Stimulated activated CD8-positive, alpha-beta memory T cell treated with anti-CD3 and anti-CD28 coated beads, Interleukin-15, amount 100 ng/mL, for 24 hours (primary cell): ENCODE measurements around the gene TXNL4A.
"Not testable (repeated sequence)": the region's sequence is repeated elsewhere in the genome, so short reads cannot be mapped to it uniquely, and the experiment has no call there.

Experiments used
- DNase-seq: peaks from one replicate; pipeline ENCODE4 v3.0.0-alpha.2; 2020; ENCODE audit warnings: low read depth

The TXNL4A gene

DNA sequence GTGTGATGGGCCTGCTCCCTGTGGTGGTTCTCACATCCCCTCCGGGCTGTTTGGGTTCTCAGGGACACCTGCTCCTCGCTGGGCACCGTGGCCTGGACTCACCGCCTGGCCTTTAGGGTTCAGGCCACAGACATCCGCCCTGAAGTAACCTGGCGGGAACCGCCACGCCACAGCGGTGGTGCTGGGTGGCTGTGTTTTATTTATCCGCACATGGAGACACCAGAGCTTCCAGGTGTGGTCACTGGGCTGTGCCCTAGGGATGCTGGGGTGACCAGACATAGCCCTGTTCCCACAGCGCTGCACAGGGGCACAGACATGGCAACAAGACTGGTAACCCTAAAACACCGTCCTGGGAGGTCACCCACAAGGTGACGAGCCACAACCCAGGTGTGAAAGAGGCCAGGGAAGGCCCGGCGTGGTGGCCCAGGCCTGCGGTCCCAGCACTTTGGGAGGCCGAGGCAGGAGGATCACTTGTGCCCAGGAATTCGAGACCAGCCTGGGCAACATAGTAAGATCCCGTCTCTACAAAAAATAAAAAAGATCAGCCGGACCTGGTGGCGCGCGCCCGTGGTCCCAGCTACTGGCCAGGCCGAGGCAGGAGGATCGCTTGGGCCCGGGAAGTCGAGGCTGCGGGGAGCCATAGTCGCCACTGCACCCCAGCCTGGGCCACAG is 24.6 kb downstream of the TXNL4A start:
- DNase-seq = no peak

- DNase-seq = no peak
These were observed 25.3 kb downstream of the TXNL4A start for GRCh38 chr18:79962835-79963657.

GRCh38 chr18:79962311-79962710 is 26.1 kb downstream of the TXNL4A start:
- DNase-seq = no peak

DNA sequence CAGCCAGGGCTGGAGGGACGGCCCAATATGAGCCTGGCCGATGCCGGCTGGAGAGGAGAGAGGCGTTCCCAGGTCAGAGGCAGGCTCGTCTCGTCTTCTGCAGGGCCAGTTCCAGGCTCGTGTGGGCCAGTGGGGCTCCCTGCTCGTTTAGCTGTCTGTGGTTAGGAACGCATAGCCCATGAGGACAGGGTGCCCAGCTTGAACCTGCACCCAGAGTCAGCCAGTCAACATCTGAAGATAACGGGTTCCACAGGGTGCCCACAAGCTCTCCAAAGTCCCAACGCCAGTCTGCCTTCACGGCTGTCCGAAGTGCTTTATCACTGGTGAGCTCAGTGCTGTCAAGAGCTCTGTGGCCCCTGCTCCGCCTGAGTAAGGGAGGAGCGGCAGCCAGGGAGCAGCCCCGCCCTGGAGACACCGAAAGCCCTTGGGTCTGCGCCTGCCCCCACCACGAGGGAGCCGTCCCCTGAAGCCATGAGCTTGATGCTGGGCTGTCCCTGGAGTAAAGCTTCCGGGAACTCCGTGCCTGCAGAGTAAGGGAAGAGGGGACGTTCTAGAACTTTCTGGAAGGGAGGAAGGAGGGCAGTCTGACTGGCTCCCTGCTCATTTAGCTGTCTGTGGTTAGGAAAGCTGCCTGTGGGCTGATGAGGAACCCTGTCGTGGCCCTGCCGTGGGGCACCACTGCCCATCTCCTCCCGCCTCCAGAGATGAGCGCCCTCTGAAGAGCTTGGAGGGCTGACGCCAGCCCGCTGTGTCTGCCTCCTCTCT is 26.7 kb downstream of the TXNL4A start:
- no peak for DNase-seq

DNA sequence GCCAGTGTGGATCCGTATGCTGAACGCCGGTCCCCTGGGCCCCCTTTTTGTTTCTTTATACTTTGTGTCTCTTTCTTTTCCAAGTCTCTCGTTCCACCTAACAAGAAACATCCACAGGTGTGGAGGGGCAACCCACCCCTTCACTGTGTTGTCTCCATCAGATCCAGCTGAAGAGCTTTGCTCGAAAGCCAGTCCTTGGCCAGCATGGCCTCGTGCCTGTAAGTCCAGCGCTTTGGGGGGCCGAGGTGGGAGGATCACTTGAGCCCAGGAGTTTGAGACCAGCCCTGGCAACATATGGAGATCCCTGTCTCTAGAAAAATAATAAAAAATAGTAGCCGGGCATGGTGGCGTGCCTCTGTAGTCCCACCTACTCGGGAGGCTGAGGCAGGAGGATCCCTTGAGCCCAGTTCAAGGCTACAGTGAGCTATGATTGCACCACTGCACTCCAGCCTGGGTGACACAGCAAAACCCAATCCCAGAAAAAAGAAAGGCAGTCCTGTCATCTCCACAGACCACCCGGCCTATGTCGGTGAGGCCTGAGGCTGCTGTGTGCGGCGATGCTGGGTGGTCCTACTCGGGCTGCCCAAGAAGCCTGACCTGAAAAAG is 27.3 kb downstream of the TXNL4A start:
- DNase-seq = no peak

DNA sequence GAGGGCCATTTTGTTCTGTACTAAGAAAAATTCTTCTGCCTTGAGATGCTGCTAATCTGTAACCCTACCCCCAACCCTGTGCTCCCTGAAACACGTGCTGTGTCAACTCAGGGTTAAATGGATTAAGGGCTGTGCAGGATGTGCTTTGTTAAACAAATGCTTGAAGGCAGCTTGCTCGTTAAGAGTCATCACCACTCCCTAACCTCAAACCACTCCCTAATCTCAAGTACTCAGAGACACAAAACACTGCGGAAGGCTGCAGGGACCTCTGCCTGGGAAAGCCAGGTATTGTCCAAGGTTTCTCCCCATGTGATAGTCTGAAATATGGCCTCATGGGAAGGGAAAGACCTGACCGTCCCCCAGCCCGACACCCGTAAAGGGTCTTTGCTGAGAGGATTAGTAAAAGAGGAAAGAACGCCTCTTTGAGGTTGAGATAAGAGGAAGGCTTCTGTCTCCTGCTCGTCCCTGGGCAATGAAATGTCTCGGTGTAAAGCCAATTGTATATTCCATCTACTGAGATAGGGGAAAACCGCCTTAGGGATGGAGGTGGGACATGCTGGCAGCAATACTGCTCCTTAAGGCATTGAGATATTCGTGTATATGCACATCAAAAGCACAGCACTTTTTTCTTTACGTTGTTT is 28.1 kb downstream of the TXNL4A start:
- not testable (repeated sequence) for DNase-seq

DNA sequence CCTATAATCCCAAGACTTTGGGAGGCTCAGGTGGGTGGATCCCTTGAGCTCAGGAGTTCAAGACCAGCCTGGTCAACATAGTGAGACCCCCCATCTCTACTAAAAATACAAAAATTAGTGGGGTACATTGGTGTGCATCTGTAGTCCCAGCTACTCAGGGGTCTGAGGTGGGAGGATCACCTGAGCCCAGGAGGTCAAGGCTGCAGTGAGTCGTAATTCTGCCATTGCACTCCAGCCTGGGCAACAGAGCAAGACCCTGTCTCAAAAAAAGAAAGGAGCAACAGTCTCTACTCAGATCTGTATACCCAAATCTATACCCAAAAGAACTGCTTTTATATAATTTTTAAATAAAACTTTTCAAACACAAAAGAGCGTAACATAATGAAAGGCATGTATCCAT is 29.4 kb downstream of the TXNL4A start:
- no peak for DNase-seq

DNA sequence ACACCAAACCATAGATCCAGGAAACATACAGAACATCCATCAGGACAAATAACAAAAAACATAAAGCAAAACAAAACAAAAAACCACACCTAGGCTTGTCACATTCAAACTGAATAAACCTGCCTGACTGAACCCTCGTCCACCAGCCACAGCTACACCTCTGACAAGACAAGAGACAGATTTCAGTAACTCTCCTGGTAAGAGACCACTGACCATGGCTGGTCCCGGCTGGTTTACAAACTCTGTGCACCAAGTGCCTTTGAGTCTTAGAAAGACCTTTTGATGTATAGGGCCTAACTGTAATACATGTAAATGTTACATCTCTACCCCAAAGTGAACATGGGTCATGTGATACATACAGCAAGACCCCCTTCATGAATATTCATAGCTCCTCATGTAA is 32.1 kb downstream of the TXNL4A start:
- DNase-seq = no peak

DNA sequence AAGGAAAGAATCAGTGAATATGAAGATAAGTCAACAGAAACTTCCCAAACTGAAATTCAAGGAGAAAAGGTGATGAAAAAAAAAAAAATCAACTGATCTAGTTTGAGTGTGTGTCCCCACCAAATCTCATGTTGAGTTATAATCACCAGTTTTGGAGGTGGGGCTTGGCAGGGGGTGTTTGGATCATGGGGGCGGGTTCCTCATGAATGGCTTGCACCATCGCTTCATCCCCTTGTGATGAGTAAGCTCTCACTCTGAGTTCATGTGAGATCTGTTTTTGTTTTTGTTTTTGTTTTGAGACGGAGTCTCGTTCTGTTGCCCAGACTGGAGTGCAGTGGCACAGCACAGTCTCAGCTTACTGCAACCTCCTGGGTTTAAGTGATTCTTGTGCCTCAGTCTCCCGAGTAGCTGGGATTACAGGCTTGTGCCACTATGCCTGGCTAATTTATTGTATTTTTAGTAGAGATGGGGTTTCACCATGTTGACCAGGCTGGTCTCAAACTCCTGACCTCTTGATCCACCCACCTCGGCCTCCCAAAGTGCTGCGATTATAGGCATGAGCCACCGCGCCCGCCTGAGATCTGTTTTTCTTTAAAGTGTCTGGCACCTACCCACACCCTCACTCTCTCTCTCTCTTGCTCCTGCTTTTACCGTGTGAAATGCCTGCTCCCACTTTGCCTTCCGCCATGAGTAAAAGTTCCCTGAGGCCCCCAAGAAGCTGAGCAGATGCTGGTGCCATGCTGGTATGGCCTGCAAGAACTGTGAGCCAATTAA is 32.9 kb downstream of the TXNL4A start:
- no peak for DNase-seq

- DNase-seq = no peak
These were observed 33.6 kb downstream of the TXNL4A start for GRCh38 chr18:79954791-79955190.

DNA sequence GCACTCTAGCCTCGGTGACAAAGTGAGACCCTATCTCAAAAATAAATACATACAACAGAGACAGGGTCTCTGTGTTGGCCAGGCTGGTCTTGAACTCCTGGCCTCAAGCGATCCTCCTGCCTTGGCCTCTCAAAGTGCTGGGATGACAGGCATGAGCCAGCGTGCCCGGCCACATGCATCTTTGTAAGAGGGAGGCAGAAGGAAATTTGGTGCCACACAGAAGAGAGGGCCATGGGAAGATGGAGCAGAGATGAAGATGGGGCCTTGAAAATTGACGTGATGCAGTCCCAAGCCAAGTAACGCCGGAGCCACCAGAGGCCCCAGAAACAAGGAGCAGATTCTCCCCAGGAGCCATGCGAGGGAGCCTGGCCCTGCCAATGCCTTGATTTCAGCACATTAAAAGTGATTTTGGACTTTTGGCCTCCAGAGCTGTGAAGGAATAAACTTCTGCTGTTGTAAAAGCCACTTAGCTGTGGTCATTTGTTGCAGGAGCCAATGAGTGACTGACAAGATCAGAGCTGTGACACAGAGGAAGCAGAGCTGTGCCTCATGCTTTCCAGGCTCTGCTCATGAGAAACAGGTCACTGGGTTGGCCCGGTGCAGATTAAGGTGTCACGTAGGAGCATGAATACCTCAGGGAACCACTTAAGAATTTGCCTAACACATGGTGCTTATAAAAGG is 34.3 kb downstream of the TXNL4A start:
- DNase-seq = no peak

- DNase-seq = no peak
These were observed 35.3 kb downstream of the TXNL4A start for GRCh38 chr18:79952996-79953559.

DNA sequence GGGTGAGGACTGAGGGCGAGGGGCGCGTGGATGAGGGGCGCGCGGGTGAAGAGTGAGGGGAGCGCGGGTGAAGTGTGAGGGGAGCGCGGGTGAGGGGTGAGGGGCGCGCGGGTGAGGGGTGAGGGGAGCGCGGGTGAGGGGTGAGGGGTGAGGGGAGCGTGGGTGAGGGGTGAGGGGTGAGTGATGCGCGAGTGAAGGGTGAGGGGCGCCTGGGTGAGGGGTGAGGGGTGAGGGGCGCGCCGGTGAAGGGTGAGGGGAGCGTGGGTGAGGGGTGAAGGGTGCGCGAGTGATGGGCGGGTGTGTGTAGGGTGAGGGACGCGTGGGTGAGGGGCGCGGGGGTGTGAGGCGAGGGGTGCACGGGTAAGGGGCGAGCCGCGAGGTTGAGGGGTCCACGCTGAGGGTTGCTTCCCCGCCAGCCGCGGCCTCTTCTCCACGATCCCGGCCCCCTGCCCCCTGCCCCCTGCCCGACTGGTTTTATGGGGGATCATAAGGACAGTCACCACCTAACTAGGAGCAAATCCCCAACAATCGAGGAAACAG is 35.8 kb downstream of the TXNL4A start:
- DNase-seq = no peak

GRCh38 chr18:79951545-79952455 is 36.6 kb downstream of the TXNL4A start, which contains the start of gene SLC66A2:
Gene SLC66A2, minus strand, starts transcription at chr18:79951653. Its CDS starts 727 bp downstream, at chr18:79950926.
- peak; percentile 98 for DNase-seq

DNA sequence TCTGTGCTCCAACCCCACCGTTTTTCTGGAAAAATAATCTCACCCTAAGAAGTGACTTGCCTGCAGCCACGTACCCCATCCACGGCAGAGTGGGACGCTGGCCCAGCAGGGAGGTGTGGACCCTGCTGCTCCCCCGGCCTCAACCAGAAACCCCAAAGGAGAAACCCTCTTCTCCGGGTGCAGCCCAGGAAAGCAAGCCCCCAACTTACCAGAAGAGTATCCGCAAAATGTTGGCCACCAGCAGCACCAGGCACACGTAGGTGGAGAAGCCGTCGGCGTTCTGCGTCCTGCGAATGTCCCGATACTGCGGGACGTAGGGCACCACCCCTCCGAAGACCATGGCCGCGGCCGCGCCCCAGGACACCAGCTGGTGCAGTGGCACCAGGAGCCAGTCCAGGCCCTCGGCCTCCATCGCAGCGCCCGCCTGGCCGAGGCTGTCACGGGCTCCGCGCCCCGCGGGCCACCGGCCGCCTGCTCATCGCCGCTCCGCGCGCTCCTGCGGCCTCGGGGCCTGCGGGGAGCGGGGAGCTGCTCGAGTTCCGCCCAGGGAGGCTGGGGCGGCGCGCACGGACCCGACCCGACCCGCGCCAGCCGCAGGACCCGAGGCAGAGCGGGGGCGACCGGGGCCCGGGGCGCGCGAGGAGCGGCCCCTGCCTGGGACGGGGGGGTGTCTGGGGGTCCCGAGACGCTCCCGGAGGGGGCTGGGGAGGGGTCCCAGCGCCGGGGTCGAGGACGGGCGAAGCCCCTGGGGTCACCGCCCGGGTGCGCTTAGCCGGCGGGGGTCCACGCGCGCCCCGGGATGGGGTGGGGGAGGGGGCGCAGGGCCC is 37.6 kb downstream of the TXNL4A start:
- DNase-seq = no peak

DNA sequence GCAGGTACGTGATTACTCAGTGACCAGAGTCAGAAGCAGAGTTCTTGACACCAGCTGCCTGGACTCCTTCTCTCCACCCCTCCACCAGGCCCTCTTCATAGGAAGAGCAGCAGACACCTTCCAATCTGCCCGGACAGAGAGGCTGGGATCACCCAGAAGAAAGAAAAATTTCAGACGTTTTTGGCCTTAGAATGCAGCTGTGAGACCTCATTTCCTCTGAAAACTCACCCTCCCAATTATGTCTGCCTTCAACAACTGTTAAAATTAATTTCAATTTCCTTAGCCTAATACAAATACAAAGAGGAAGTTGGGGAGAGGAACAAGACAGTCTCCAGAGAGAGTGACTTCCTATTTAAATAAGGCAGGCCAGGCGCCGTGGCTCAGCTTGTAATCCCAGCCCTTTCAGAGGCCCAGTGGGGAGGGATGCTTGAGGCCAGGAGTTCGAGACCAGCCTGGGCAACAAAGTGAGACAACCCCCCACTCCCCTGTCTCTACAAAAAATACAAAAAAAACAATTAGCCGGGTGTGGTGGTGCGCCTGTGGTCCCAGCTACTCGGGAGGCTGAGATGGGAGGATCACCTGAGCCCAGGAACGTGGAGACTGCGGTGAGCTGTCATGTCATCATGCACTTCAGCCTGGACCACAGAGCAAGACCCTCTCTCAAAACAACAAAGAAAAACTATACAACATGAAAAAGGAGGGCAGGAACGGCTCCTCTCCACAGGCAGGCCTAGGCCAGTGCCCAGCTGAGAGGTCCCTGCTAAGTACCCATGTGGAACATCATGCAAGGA is 38.5 kb downstream of the TXNL4A start:
- no peak for DNase-seq
